Naive thymus-derived CD4-positive, alpha-beta T cell (primary cell): ENCODE measurements around the gene MDFIC. TPM values are rescaled to one million over a fixed set of nuclear protein-coding genes. Genes with fewer than 3 reads are reported as not detected.
A peak's percentile ranks its signal among the peaks of the same experiment; 100 is the strongest.

Source experiments
- ATAC-seq: fragments of 150-1000 bp; cut with Tn5 transposase; 2 replicates; pipeline ENCODE4 v1.10.0; 2021; ENCODE audit warnings: mild to moderate bottlenecking, moderate library complexity
- CTCF ChIA-PET: fragments of 350-600 bp; sonication (Branson Sonifier 250); formaldehyde crosslinking; loops from one replicate; lab custom pipeline; 2021; ENCODE audit warnings: antibody characterized with exemption; lab: Charles Lee
- POLR2A ChIA-PET: fragments of 350-600 bp; sonication (Branson Sonifier 250); formaldehyde crosslinking; loops from one replicate; lab custom pipeline; 2021; ENCODE audit warnings: antibody characterized with exemption, inconsistent platforms; lab: Charles Lee
- DNase-seq, 9 donors: peaks; one replicate each; pipeline versions ENCODE4 v3.0.0 to v3.0.0-alpha.2; 2020 to 2022; ENCODE audit warnings: mixed read lengths in 1 of 9
- H3K27ac ChIP-seq: one replicate; pipeline ENCODE4 v1.7.0; 2013; ENCODE audit warnings: mild to moderate bottlenecking, low read depth, low read length, moderate library complexity
- H3K27me3 ChIP-seq, 2 donors: one replicate each; pipeline ENCODE4 v1.7.0; 2013; ENCODE audit warnings: low read length in 2 of 2, mild to moderate bottlenecking in 2 of 2, moderate library complexity in 2 of 2; ENCODE audit not compliant: control insufficient read depth in 2 of 2, insufficient read depth in 2 of 2
- H3K36me3 ChIP-seq, 3 experiments: 1 replicate in 2 of 3; 2 replicates in 1 of 3; pipeline ENCODE4 v1.7.0; 2013; ENCODE audit warnings: low read length in 3 of 3, mild to moderate bottlenecking in 3 of 3, moderate library complexity in 1 of 3; ENCODE audit not compliant: insufficient read depth in 3 of 3, control insufficient read depth in 2 of 3
- H3K4me1 ChIP-seq, 2 donors: one replicate each; pipeline ENCODE4 v1.7.0; 2013; ENCODE audit warnings: low read length in 2 of 2, mild to moderate bottlenecking in 2 of 2, moderate library complexity in 1 of 2; ENCODE audit not compliant: control insufficient read depth in 2 of 2, insufficient read depth in 2 of 2
- H3K4me3 ChIP-seq: 2 replicates; pipeline ENCODE4 v1.7.0; 2013; ENCODE audit warnings: mild to moderate bottlenecking, low read length
- H3K9me3 ChIP-seq, 3 experiments: 1 replicate in 2 of 3; 2 replicates in 1 of 3; pipeline ENCODE4 v1.7.0; 2013; ENCODE audit warnings: low read length in 3 of 3; ENCODE audit not compliant: control insufficient read depth in 2 of 3
- H3K27ac Mint-ChIP-seq, 9 donors: one replicate each; pipeline ENCODE4 v1.8.0; 2020 to 2022; ENCODE audit warnings: mixed read lengths in 9 of 9, mild to moderate bottlenecking in 8 of 9, moderate library complexity in 5 of 9, inconsistent platforms in 2 of 9
- H3K27me3 Mint-ChIP-seq, 5 donors: one replicate each; pipeline ENCODE4 v1.8.0; 2021 to 2022; ENCODE audit warnings: mixed read lengths in 5 of 5, mild to moderate bottlenecking in 1 of 5
- H3K36me3 Mint-ChIP-seq, 5 donors: one replicate each; pipeline ENCODE4 v1.8.0; 2020 to 2022; ENCODE audit warnings: mixed read lengths in 5 of 5, mild to moderate bottlenecking in 3 of 5, inconsistent platforms in 1 of 5
- H3K4me1 Mint-ChIP-seq, 7 donors: one replicate each; pipeline ENCODE4 v1.8.0; 2020 to 2022; ENCODE audit warnings: mixed read lengths in 7 of 7, mild to moderate bottlenecking in 3 of 7, inconsistent platforms in 1 of 7
- H3K4me3 Mint-ChIP-seq, 10 donors: one replicate each; pipeline ENCODE4 v1.8.0; 2020 to 2022; ENCODE audit warnings: mild to moderate bottlenecking in 10 of 10, mixed read lengths in 10 of 10, moderate library complexity in 6 of 10, inconsistent platforms in 2 of 10
- H3K9me3 Mint-ChIP-seq, 11 donors: one replicate each; pipeline ENCODE4 v1.8.0; 2020 to 2022; ENCODE audit warnings: mixed read lengths in 11 of 11, mild to moderate bottlenecking in 4 of 11, inconsistent platforms in 1 of 11, moderate library complexity in 1 of 11
- intact Hi-C, 2 donors: fragments of 100-400 bp; cut with micrococcal nuclease; formaldehyde crosslinking; loops; one replicate each; pipeline ENCODE4 v1.15.1; 2023
- polyA plus RNA-seq, 2 donors: library from polyadenylated mRNA; unstranded; fragments of 300-500 nt; fragmentation: Illumina TruSeq; gene quantifications; one replicate each; pipeline ENCODE4 v1.2.3, GENCODE V29; 2021
- total RNA-seq, 6 experiments: library from RNA in 5 of 6; stranded (reverse) in 5 of 6; gene quantifications; 1 replicate in 5 of 6; 2 replicates in 1 of 6; pipeline ENCODE4 v1.2.3 and lab custom pipeline; 2021 to 2026

The MDFIC gene
- total and polyA plus RNA-seq, 7 experiments from 2014 or later: 48.5 to 90.8 (median 58.1) TPM

DNA sequence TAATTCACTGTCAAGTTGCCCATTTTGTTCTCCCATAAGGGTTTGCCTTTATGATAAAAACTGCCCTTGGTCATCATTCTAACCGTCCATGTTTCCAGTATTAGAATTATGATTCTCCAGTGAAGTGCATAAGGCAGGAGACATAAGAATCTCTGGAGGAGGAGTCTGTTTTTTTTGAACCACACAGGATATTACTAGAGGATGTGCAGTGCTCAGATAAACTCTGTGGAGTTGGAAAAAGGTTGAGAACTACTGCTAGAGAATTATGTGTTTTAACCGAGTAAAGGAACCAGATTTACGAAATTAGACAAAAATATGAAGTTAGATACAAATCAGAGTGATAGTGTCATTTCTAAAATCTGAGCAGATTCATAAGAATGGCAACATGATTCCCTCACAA, 40.5 kb downstream of the MDFIC start:
- Histone ChIP-seq H3K4me3 (no peak overlapping the region), H3K4me1 (peaks cover 6 to 44% of the 10 kb centered on the region in 2 donors), H3K27me3 (no peaks in the 10 kb centered on the region), H3K27ac (no peak overlapping the region), H3K36me3 (no peaks in the 10 kb centered on the region), H3K9me3 (no peaks in the 10 kb centered on the region)
- Mint-ChIP-seq H3K27ac (no peak overlapping the region), H3K9me3 (no peaks in the 10 kb centered on the region), H3K27me3 (no peaks in the 10 kb centered on the region), H3K4me1 (peaks cover 37 to 78% (median 68%) of the 10 kb centered on the region in 7 donors), H3K36me3 (peaks cover 6 to 41% (median 27%) of the 10 kb centered on the region in 5 donors), H3K4me3 (peak overlapping the region in 4 of 10 donors; percentile 8 to 39 (median 29))
- ChIA-PET POLR2A (no interaction called here), CTCF (no interaction called here)
- no peak for ATAC-seq
- no peak for DNase-seq
- intact Hi-C loops: loop anchor here in 1 of 2 donors (2.0 kb wide), 1 partner anchor 16 kb away; no protein-coding TSS in a partner anchor

DNA sequence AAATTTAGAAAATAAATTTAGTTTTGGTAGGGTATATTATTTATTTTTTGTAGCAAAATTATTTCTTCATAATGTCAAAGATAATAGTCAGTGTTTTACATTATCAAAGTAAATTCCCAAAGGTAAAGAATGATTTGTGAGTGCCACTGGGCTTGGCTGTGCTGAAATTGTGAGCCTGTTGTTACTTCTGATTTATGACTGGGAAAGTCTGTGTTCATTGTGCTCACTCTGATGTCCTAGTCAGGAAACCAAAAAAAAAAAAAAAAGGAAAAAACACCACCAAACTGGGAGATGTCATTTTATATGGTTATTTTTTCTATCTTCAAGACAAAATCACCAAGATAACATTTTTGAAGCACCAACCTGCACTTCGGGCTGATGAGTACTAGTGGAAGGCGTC, 44.3 kb downstream of the MDFIC start:
- H3K4me1 ChIP-seq: peaks cover 21 to 41% of the 10 kb centered on the region in 2 donors
- H3K9me3 ChIP-seq: no peaks in the 10 kb centered on the region
- CTCF ChIA-PET: no interaction called here
- H3K27ac ChIP-seq: no peak overlapping the region
- H3K4me3 Mint-ChIP-seq: no peak overlapping the region
- intact Hi-C loops: no loop called here
- no peaks in the 10 kb centered on the region for H3K36me3 ChIP-seq
- peaks cover 6 to 38% (median 21%) of the 10 kb centered on the region in 5 donors for H3K36me3 Mint-ChIP-seq
- no peaks in the 10 kb centered on the region for H3K27me3 Mint-ChIP-seq
- POLR2A ChIA-PET: no interaction called here
- H3K27ac Mint-ChIP-seq: peak overlapping the region in 1 of 9 donors; percentile 45
- H3K4me1 Mint-ChIP-seq: peaks cover 38 to 82% (median 79%) of the 10 kb centered on the region in 7 donors
- no peak overlapping the region for H3K4me3 ChIP-seq
- no peak for DNase-seq
- H3K27me3 ChIP-seq: no peaks in the 10 kb centered on the region
- ATAC-seq: no peak
- no peaks in the 10 kb centered on the region for H3K9me3 Mint-ChIP-seq

DNA sequence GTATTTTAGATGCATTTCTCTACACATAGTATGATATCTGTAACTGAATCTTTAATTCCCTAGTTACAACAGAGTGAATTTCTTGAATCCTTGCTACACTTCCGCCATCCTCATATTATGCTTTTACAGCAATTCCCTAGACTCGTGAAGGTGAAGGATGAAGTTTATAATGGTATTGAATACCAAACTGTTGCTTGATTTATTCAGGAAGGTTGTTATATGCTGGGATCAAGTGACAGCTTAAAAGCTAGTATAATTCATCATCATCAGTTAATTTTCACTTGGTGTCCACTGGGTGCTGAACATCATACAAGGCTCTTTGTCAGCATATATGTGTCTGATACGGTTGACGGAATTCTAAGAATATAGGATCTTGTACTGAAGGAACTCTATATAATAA, 47.2 kb downstream of the MDFIC start:
- Mint-ChIP-seq H3K9me3 (no peaks in the 10 kb centered on the region), H3K27me3 (no peaks in the 10 kb centered on the region), H3K36me3 (peaks cover 6 to 29% (median 19%) of the 10 kb centered on the region in 5 donors), H3K27ac (no peak overlapping the region), H3K4me3 (no peak overlapping the region), H3K4me1 (peaks cover 45 to 89% (median 85%) of the 10 kb centered on the region in 7 donors)
- no peak overlapping the region for H3K4me3 ChIP-seq
- ATAC-seq (no peak), DNase-seq (no peak)
- no peaks in the 10 kb centered on the region for H3K36me3 ChIP-seq
- ChIA-PET CTCF (no interaction called here), POLR2A (no interaction called here)
- H3K4me1 ChIP-seq: peaks cover 22 to 29% of the 10 kb centered on the region in 2 donors
- H3K27ac ChIP-seq: no peak overlapping the region
- intact Hi-C loops: no loop called here
- no peaks in the 10 kb centered on the region for H3K27me3 ChIP-seq
- no peaks in the 10 kb centered on the region for H3K9me3 ChIP-seq

DNA sequence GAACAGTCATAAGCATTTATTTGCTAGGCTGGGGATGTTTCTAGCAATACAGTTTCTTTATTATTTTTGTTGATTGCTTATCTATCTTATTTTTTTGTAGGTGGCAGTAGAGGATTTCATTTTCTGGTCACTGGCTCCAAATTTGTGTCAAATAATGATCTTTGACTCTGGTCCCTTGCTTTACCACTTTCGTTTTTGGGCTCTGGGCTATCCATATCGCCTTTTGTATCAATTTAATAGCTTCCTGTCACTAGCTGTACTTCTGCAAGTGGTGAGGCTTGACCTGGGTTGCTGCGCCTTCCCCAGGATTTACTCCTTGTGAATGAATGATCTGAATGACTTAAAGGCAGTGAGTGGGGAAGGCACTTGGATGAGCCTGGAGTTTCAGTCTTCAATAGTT, 48.4 kb downstream of the MDFIC start:
- no peak overlapping the region for H3K27ac ChIP-seq
- intact Hi-C loops: loop anchor here in 1 of 2 donors (2.0 kb wide), 1 partner anchor 40 kb away; no protein-coding TSS in a partner anchor
- Mint-ChIP-seq H3K4me1 (peaks cover 46 to 94% (median 89%) of the 10 kb centered on the region in 7 donors), H3K9me3 (no peaks in the 10 kb centered on the region), H3K27me3 (no peaks in the 10 kb centered on the region), H3K27ac (peak overlapping the region in 4 of 9 donors; percentile 18 to 51 (median 42)), H3K4me3 (peak overlapping the region in 2 of 10 donors; percentile 13 to 15), H3K36me3 (peaks cover under 1 to 22% (median 13%) of the 10 kb centered on the region in 5 donors)
- no peaks in the 10 kb centered on the region for H3K27me3 ChIP-seq
- POLR2A ChIA-PET: no interaction called here
- ATAC-seq (peak; percentile 31), DNase-seq (no peak)
- H3K4me1 ChIP-seq: peaks cover 22 to 29% of the 10 kb centered on the region in 2 donors
- CTCF ChIA-PET: no interaction called here
- H3K36me3 ChIP-seq: no peaks in the 10 kb centered on the region
- no peak overlapping the region for H3K4me3 ChIP-seq
- no peaks in the 10 kb centered on the region for H3K9me3 ChIP-seq

DNA sequence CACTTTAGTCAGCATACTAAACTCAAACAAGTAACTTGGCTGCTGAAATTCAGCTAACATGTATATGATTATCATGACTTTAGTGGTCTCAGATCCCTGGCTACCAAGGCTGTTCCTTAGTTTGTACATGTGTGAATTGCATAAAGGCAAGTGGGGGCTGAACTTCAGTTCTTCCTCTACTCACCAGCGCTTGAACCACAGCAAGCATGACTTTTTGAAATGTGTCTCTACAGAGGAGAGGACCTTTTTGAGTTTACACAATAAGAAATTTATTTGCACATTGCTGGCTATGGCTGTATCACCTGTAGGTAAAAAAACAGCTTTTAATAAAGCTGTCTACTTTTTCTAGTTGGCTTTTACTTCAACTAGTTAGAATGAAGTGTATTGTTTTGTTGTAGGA, 48.8 kb downstream of the MDFIC start:
- Mint-ChIP-seq H3K27me3 (no peaks in the 10 kb centered on the region), H3K27ac (peak overlapping the region in 2 of 9 donors; percentile 38 to 51), H3K36me3 (peaks cover 0 to 20% (median 11%) of the 10 kb centered on the region in 5 donors), H3K9me3 (no peaks in the 10 kb centered on the region), H3K4me1 (peaks cover 44 to 92% (median 87%) of the 10 kb centered on the region in 7 donors), H3K4me3 (peak overlapping the region in 1 of 10 donors; percentile 15)
- CTCF ChIA-PET: no interaction called here
- H3K27me3 ChIP-seq: no peaks in the 10 kb centered on the region
- no peak overlapping the region for H3K4me3 ChIP-seq
- ATAC-seq (no peak), DNase-seq (no peak)
- intact Hi-C loops: loop anchor here in 1 of 2 donors (2.0 kb wide), 1 partner anchor 40 kb away; no protein-coding TSS in a partner anchor
- H3K4me1 ChIP-seq: peaks cover 22 to 25% of the 10 kb centered on the region in 2 donors
- H3K9me3 ChIP-seq: no peaks in the 10 kb centered on the region
- POLR2A ChIA-PET: no interaction called here
- no peak overlapping the region for H3K27ac ChIP-seq
- no peaks in the 10 kb centered on the region for H3K36me3 ChIP-seq

DNA sequence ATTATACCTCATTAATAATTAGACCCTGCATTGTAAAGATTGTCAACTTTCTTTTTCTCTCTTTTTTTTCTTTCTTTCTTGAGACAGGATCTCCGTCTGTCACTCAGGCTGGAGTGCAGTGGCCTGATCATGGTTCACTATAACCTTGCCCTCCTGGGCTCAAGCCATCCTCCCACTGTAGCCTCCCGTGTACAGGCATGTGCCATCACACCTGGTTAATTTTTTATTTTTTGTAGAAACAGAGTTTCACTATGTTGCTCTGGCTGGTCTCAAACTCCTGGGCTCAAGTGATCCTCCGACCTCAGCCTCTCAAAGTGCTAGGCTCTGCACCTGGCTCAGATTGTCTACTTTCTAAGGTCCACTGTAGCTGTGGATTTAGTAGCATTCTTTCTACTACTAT, 50.7 kb downstream of the MDFIC start:
- intact Hi-C loops: no loop called here
- no peak overlapping the region for H3K4me3 ChIP-seq
- H3K27me3 ChIP-seq: no peaks in the 10 kb centered on the region
- Mint-ChIP-seq H3K36me3 (peaks cover 0 to 13% (median 0%) of the 10 kb centered on the region in 5 donors), H3K4me3 (peak overlapping the region in 2 of 10 donors; percentile 18 to 43), H3K27ac (peak overlapping the region in 3 of 9 donors; percentile 39 to 69 (median 40)), H3K27me3 (no peaks in the 10 kb centered on the region), H3K4me1 (peaks cover 39 to 83% (median 75%) of the 10 kb centered on the region in 7 donors), H3K9me3 (no peaks in the 10 kb centered on the region)
- H3K9me3 ChIP-seq: no peaks in the 10 kb centered on the region
- no peak for DNase-seq
- no peak for ATAC-seq
- POLR2A ChIA-PET: no interaction called here
- CTCF ChIA-PET: no interaction called here
- H3K36me3 ChIP-seq: no peaks in the 10 kb centered on the region
- peaks cover 16 to 22% of the 10 kb centered on the region in 2 donors for H3K4me1 ChIP-seq
- no peak overlapping the region for H3K27ac ChIP-seq

DNA sequence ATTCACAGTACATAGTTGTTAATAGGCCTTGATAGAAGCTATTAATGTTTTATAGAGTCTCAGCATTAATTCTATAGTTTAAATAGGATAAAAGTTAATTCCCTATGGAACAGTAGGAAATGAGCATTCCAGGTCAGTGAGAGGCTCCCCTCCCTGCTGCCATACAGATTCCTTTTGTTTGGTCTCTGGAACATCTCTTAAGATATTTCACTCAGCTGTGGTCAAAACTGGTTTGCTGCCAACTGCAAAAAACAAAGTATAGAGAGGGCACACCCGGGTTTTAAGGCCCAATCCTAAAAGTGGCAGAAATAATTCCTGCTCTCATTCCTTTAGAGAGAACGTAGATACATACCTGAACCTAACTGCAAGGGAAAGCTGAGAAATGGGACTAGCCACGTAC, 51.3 kb downstream of the MDFIC start:
- DNase-seq (no peak), ATAC-seq (no peak)
- H3K9me3 ChIP-seq: no peaks in the 10 kb centered on the region
- peak overlapping the region in 1 of 10 donors; percentile 32 for H3K4me3 Mint-ChIP-seq
- ChIA-PET CTCF (no interaction called here), POLR2A (no interaction called here)
- peaks cover 42 to 82% (median 73%) of the 10 kb centered on the region in 7 donors for H3K4me1 Mint-ChIP-seq
- intact Hi-C loops: no loop called here
- no peaks in the 10 kb centered on the region for H3K27me3 Mint-ChIP-seq
- H3K27ac Mint-ChIP-seq: no peak overlapping the region
- H3K4me3 ChIP-seq: no peak overlapping the region
- H3K36me3 Mint-ChIP-seq: peaks cover 0 to 15% (median 0%) of the 10 kb centered on the region in 5 donors
- H3K4me1 ChIP-seq: peaks cover 16 to 22% of the 10 kb centered on the region in 2 donors
- H3K36me3 ChIP-seq: no peaks in the 10 kb centered on the region
- H3K9me3 Mint-ChIP-seq: no peaks in the 10 kb centered on the region
- no peak overlapping the region for H3K27ac ChIP-seq
- H3K27me3 ChIP-seq: no peaks in the 10 kb centered on the region
